K562 (cell line): ENCODE results near the gene PMF1. TPM values are rescaled to one million over a fixed set of nuclear protein-coding genes. Genes with fewer than 3 reads are reported as not detected.

Experiments
- AFF1 ChIP-seq, 2 experiments: fragments of 450-650 bp; IDR thresholded peaks; 2 replicates each; pipeline ENCODE4 v1.6.1; 2018; ENCODE audit warnings: mild to moderate bottlenecking in 2 of 2, low read depth in 1 of 2; ENCODE audit not compliant: partially characterized antibody in 2 of 2
- CHD4 ChIP-seq: fragments of 200-600 bp; sonication (generic); IDR thresholded peaks from 3 replicates; pipeline ENCODE4 v1.6.1; 2012; ENCODE audit warnings: low read depth, mild to moderate bottlenecking, mixed read lengths, low read length, inconsistent platforms; ENCODE audit not compliant: insufficient read depth, insufficient replicate concordance, poor library complexity, severe bottlenecking
- ETV5 ChIP-seq: sonication (generic); formaldehyde crosslinking; IDR thresholded peaks from 2 replicates; pipeline ENCODE4 v1.4.0; 2020; ENCODE audit warnings: low read depth, mild to moderate bottlenecking, missing genetic modification reagents
- MCM5 ChIP-seq: fragments of 450-650 bp; IDR thresholded peaks from 2 replicates; pipeline ENCODE4 v1.6.1; 2016; ENCODE audit warnings: low read depth
- MYNN ChIP-seq, 2 experiments: sonication (generic); formaldehyde crosslinking in 1 of 2; IDR thresholded peaks; 2 replicates each; pipeline versions ENCODE4 v1.5.0 to v1.6.1; 2016 to 2020; ENCODE audit warnings: antibody characterized with exemption in 1 of 2, missing genetic modification reagents in 1 of 2
- POLR2AphosphoS5 ChIP-seq: IDR thresholded peaks from 2 replicates; pipeline ENCODE4 v1.6.1; 2011; ENCODE audit warnings: mild to moderate bottlenecking, low read depth, low read length, moderate library complexity; ENCODE audit not compliant: control insufficient read depth, insufficient read depth
- RAD51 ChIP-seq: fragments of 450-650 bp; IDR thresholded peaks from 2 replicates; pipeline ENCODE4 v1.7.1; 2016; ENCODE audit warnings: low read depth, mild to moderate bottlenecking, borderline replicate concordance
- RFX1 ChIP-seq: fragments of 450-650 bp; IDR thresholded peaks from 2 replicates; pipeline ENCODE4 v1.6.1; 2016; ENCODE audit warnings: mild to moderate bottlenecking, moderate library complexity
- RUNX1 ChIP-seq: sonication (generic); IDR thresholded peaks from 2 replicates; pipeline ENCODE4 v1.6.1; 2016; ENCODE audit warnings: antibody characterized with exemption, low read depth
- ZNF512 ChIP-seq: IDR thresholded peaks from 2 replicates; pipeline ENCODE4 v1.6.1; 2016; ENCODE audit warnings: missing genetic modification characterization, missing compliant biosample characterization
- ZNF717 ChIP-seq: fragments of 250-450 bp; sonication (Bioruptor Pico); IDR thresholded peaks from 2 replicates; pipeline ENCODE4 v1.5.0; 2021
- polyA plus RNA-seq, 8 experiments: library from polyadenylated mRNA; depleted of rRNA in 4 of 8; stranded (reverse) in 5 of 8; unstranded in 3 of 8; fragments of >200 nt; fragmentation: Nextera tagmentation in 2 of 8; fragmentation: Illumina TruSeq in 1 of 8; extraction: Ambion mirVana in 2 of 8; extraction: Trizol in 1 of 8; gene quantifications; 2 replicates each; pipeline versions ENCODE4 v1.2.1 to v1.2.3, GENCODE V29; 2011 to 2014; ENCODE audit warnings: inconsistent platforms in 1 of 8, missing spikeins in 1 of 8
- total RNA-seq, 7 experiments: library from RNA; depleted of rRNA in 6 of 7; stranded (reverse); fragments of >200 nt in 6 of 7; fragmentation: Illumina TruSeq in 2 of 7; extraction: Trizol in 2 of 7; gene quantifications; 2 replicates each; pipeline versions ENCODE4 v1.2.1 to v1.2.3, GENCODE V29; 2011 to 2021; ENCODE audit warnings: low replicate concordance in 1 of 7

Gene PMF1
- total and polyA plus RNA-seq, 9 of the 15 experiments (the other 6 are each of a cell fraction or from before 2014, with no cell fraction given) = 9.4 to 92.9 (median 71.0) TPM

GRCh38 chr1:156247460-156248322 is 34.9 kb downstream of the PMF1 start, which contains the start of gene PAQR6 (continued):
- TF ChIP-seq AFF1 (IDR thresholded peaks at IDR 0.05; ENCODE audit: low read depth in 1 of 2, partially characterized antibody in 2 of 2) = no peak
- TF ChIP-seq RUNX1 = no peak
- TF ChIP-seq CHD4 = no peak
- TF ChIP-seq MCM5 = no peak
- TF ChIP-seq ZNF512 (tag) = no peak
- TF ChIP-seq MYNN (IDR thresholded peaks at IDR 0.05) = peak; percentile 55; the same call in 1 of the 2 replicates
- TF ChIP-seq MYNN (CRISPR knock-in tag; IDR thresholded peaks at IDR 0.05) = no peak
- peak; percentile 48; the same call in 1 of the 2 replicates for TF ChIP-seq POLR2AphosphoS5
- TF ChIP-seq ETV5 (CRISPR knock-in tag) = no peak
- no peak for TF ChIP-seq ZNF717 (CRISPR knock-in tag)
- peak; percentile 58; the same call in 1 of the 2 replicates for TF ChIP-seq RFX1
- no peak for TF ChIP-seq RAD51
